Posterior vena cava (tissue), 2 donors: Measurements from ENCODE around the gene PDZD7. TPM values are rescaled to one million over a fixed set of nuclear protein-coding genes. Genes with fewer than 3 reads are reported as not detected.
"Not testable (repeated sequence)": the region's sequence is repeated elsewhere in the genome, so short reads cannot be mapped to it uniquely, and the experiment has no call there.

Experiments
- DNase-seq: peaks from one replicate; pipeline ENCODE4 v3.0.0-alpha.2; 2020; ENCODE audit warnings: low spot score
- intact Hi-C, 2 donors: fragments of 100-400 bp; cut with DNase I; formaldehyde crosslinking; loops; one replicate each; pipeline versions ENCODE4 v1.14.1 to v1.14.2; 2022 to 2023
- total RNA-seq, 2 donors: library from RNA; stranded (reverse); fragmentation: NEBNext Ultra II Directional; extraction: Animal tissue kit (Norgen Biotek cat#: 25700); gene quantifications; one replicate each; pipeline ENCODE4 v1.2.1, GENCODE V29; 2021
- donor health status: DM: yes; HTN: yes; CAD: no.
- donor health status: DM: yes; HTN: yes; CAD: no.

PDZD7 gene
- total RNA-seq, 2 donors from 2014 or later: 0.48 to 0.83 TPM

DNA sequence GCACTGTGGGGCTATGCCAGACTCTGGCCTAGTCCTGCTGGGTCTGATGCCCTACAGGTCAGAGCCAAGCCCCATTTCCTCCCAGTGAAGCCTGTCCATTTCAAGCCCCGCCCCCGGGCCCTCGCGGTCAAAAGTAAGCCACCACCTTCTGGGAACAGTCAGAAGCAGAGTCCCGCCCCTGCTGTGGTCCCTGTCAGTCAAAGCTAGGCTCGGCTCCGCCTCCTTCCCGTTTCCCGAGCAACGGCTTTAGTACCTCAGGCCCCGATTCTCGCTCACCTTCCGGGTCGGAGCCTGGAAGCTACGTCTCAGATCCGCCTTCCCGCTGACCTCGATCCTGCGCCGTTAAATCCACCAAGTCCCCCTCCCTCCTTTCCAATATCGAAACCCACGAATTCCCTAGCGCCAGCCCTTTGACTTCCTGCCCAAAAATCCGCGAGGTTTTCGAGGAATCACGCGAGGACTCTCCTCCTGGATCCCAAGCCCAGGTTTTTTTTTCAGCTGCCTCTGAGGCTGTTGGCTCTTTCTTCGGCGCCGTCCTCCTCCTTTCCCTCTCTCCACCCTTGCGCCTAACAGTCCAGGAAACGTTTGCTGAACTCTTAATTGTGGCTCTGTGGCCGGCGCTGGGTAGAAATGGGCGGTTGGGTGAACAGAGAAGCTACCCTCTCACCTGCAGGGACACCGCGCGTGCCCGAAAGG lies 11.9 kb upstream of the PDZD7 start:
- peak; percentile 99 for DNase-seq
- intact Hi-C loops: no loop called here

DNA sequence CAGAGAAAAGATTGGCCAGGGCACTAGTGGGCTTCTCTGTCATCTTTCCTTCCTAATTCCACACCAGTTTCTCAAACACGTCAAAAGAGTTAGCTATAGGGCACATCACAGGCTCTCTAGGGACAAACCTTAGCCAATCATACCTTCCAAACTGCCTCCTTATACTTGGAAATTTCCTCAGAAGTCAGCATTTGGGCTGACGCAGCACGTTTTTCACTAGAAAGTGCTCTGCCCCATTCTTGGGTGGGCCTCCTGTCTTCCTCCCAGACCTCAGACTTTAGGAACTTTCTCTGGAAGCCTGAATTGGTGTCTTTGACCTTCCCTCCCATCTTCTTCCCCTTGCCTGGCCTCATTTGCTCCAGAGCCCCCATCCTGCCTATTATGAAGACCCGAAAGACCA lies 11.2 kb upstream of the PDZD7 start:
- intact Hi-C loops: no loop called here
- DNase-seq: no peak

DNA sequence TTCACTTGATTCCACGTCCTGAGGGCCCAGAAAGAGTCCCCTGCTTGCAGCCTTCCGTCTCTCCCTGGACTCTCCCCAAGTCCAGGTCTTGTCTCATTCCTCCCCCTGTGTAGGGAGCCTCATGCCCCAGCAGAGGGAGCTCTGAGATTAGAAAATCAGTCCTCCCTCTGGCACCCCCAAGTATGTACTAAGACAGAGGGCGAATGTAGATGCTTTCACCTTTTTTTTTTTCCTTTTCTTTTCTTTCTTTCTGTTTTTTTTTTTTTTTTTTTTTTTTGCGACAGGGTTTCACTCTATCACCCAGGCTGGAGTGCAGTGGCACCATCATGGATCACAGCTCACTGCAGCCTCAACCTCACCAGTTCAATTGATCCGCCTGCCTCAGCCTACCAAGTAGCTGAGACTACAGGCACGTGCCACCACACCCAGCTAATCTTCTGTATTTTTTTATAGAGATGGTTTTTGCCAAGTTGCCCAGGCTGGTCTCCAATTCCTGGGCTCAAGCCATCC lies 10.4 kb upstream of the PDZD7 start:
- intact Hi-C loops: loop anchor here in 1 of 2 donors (1.0 kb wide), 1 partner anchor 26 kb away; no protein-coding TSS in a partner anchor
- peak; percentile 91 for DNase-seq

DNA sequence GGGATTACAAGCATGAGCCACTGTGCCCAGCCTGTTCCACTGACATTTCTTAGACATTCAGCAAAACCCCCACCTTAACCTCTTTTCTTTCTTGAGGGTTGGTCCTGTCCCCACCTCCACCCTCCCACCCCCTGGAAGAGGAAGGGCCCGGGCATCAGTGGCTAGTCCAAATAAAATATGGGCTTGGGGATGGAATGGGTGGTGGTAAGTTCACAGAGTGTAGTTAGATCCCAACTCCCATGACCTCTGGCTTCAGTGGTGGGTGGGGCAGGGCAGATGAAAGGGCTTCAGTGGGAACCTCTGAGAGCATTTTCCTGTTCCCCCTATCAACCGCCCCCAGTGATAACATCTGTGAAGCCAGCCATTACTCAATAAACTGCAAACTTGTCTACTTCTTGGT lies 9.9 kb upstream of the PDZD7 start:
- no peak for DNase-seq
- intact Hi-C loops: loop anchor here in 1 of 2 donors (1.0 kb wide), 1 partner anchor 26 kb away; no protein-coding TSS in a partner anchor

DNA sequence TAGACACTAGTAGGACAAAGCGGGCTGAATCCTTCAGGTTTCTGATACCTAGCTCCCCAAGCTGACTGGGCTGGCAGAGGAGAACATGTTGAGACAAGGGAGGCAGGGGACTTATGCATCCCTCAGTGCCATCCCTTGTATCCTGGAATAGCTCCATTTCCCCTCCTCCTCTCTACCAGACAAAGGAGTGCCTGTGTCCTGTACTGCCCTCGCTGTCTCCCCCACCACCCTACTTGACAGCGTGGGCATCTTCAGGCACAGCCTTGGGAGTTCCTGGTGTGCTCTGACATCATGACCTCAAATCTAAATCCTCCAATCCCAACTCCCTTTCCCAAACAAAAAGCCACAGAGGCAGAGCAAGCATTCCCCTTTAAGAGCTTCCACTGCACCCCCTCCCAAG lies 9.1 kb upstream of the PDZD7 start:
- intact Hi-C loops: no loop called here
- no peak for DNase-seq

DNA sequence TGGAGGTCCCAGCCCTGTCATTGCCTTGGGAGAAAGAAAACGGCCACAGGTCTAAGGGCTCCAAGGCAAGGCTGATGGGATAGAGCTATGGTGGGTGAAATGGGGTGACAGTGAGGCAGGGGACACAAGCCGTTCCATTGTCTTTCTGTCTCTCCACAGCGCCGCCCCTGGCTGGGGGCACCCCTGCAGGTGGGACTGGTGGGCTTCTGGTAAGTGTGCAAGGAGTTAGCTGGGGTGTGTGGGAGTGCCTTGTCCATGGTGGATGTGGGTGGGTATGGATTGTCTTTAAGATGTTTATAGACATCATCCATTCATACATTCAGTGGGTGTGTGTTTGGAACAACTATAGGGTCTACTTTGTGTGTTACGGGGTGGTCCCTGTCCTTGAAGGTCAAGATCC lies 7.6 kb upstream of the PDZD7 start:
- no peak for DNase-seq
- intact Hi-C loops: no loop called here

DNA sequence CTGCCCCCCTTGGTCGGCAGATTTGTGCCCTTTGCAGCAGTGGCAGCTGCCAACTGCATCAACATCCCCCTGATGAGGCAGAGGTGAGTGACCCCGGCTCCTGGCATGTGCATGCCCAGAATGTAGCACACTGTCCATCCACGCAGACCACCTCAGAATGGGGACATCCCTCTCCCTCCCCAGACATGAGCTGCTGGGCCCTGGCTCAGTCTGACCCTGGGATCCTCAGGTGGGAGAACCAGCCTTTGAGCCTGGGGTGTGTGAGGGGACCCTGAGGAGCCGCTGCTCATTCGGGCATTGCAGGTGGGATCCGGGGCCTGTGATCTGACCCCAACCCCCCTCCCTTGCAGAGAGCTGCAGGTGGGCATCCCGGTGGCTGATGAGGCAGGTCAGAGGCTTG lies 5.8 kb upstream of the PDZD7 start:
- intact Hi-C loops: no loop called here
- DNase-seq: no peak

DNA sequence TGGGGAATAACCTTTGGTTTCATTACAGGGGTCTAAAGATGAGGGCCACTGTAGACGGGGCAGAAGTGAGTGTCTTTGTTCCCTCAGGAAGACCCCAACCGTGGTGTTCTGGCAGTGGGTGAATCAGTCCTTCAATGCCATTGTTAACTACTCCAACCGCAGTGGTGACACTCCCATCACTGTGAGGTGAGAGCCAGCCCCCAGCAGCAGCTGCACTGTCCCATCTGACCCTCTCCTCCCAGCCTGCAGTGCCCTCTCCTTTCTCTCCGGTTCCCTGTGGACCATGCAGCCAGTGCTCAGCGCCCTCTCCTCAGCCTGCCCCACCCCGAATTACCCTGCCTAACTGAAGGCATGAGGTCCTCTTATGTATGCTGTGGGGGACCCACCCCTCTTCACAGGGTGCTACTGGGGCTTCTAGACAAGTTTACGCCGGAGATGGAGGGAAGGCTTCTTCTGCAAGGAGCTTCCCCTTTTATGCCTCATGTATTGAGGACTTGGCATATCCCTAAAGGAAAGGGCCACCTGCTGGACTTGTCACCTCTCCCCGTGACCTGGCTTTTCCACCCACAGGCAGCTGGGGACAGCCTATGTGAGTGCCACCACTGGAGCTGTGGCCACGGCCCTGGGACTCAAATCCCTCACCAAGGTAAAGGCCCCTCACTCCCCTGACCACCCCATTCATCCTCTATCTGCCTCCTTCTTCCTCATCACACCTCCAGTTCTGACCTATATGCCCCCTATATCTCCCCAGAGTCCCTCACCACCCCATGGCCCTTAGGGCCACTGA lies 5.2 kb upstream of the PDZD7 start:
- intact Hi-C loops: no loop called here
- DNase-seq: no peak

DNA sequence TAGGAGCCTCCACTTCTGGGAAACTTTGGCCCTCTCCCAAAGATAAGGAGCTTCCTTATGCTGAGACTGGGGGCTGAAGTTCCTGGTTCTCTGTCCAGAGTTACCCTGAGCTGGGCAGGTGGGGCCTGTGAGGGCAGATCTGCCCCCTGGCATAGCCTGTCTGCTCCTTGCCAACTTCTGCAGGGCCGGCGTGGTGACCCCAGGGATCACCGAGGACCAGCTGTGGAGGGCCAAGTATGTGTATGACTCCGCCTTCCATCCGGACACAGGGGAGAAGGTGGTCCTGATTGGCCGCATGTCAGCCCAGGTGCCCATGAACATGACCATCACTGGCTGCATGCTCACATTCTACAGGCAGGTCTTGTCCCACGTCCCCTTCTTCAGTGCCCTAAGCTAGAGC lies 4.4 kb upstream of the PDZD7 start:
- intact Hi-C loops: no loop called here
- no peak for DNase-seq

DNA sequence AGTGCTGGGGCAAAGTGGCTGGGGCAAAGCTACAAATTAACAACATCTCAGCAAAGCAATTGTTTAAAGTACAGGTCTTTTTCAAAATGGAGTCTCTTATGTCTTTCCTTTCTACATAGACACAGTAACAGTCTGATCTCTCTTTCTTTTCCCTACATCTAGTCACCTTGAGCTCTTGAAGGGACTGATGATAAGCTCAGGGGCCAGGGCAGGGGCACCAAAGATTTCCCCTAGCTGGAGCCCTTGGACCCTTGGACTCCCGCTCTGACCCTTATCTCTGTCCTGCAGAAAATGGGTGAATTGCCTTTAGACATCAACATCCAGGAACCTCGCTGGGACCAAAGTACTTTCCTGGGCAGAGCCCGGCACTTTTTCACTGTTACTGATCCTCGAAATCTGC lies 3.5 kb upstream of the PDZD7 start:
- intact Hi-C loops, DNase-seq: not testable (repeated sequence)

DNA sequence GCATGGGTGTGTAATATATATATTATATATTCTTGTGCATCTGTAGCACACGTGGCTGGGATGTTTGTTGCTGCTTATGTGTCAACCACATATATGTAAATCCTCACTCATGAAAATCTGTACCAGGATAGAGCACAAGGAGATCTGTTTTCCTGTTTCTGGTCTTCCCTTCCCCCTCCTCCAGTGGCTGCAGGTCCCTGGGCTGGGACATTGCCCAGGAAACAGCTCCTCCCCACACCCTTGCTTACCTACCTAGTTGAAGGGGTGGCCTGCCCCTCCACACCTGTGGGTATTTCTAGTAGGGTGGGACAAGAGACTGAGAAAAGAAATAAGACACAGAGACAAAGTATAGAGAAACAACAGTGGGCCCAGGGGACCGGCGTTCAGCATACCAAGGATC lies 2.3 kb upstream of the PDZD7 start:
- intact Hi-C loops: no loop called here
- no peak for DNase-seq

DNA sequence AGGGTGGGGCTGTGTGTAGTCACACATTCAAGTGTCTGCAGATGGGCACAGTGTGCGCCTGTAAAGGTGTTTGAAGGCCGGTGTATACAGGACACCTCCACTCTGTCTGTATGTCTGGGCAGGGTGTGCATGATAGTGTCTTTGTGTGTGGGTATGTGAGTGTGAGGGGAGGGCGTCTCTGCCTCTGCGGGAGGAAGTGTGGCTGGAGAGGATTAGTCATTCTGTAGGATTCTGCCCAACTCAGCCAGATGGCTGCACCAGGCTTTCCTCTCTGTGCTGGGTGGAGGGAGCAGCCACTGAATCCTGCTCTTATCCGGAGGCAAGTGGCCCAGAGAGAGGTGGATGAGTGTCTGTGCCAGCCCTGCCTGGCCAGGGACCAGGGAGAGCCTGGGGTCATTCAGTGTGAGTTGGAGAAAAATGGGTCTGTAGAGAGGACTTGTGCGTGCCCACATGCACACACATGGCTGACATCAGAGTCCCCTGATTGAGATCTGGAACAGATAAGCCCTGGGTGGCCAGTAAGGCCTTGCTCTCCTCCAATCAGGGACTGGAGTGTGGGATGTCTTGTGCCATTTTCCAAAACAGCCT lies 1.8 kb upstream of the PDZD7 start:
- peak; percentile 88 for DNase-seq
- intact Hi-C loops: no loop called here

DNA sequence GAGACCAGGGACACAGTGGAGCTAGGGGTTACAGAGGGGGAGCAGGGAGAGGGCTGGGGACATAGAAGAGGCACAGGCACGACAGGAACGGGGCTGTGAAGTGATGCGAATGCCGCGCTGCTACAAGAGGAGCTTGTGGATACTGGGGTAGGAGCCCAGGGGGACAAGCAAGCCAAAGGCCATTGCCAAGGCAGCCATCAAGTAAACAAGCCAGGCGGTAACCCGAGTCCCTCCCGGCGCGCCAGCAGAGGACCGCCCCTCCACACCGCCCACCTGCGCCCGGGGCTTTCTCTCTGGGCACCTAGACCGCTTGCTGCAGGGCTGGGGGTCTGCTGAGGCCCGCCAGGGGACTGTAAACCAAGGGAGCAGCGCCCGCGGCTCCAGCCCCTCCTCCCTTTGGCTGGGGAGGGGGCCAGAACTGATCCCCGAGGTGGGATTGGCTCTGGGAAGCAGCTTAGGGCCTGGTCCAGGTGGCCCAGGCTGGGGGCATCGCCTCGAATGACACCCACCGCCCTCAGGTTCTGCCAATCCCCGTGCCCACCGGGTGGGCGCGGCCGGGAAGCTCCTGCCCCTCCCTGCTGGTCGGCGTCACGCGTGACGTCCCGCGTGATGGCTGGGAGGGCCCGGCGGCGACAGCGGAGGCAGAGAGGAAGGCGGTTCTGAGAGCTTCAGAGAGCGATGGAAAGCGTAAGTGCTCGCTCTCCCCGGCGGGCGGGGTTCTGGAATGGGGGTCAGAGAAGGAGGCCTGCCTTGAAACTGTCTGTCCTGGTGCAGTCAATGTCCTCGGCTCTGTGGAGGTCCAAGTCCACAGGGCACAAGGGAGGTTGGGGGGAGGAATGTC lies 1.1 kb upstream of the PDZD7 start:
- peak; percentile 97 for DNase-seq
- intact Hi-C loops: no loop called here

DNA sequence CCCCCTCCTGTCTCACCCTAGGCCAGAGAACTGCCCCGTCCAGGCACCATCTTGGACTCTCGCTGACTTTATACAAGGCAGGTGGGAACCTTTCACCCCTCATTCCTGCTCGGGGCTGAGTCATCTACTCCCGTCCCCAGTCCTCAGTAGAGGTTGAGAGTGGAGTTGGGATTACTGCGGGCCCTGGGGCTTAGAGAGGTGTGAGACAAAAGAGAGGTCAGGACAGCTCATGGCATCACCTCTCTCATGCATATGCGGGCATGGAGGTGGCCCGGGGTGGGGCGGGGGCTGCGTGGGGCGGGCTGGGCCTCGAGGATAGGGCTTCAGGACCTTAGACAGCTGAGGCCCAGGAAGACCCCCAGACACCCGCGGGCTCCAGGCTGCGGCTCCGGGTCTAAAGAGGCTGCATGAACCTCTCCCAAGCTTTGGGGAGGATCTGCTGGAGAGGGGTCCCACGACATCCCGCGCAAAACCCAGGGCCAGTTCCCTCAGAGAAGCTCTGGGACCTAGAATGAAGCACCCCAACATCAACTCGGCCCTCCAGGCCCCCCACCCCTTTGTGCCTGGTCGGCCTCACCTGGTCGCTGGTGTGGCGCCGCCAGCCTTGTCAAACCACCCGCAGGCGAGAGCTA lies 317 bp downstream of the PDZD7 start:
- DNase-seq: no peak
- intact Hi-C loops: no loop called here

DNA sequence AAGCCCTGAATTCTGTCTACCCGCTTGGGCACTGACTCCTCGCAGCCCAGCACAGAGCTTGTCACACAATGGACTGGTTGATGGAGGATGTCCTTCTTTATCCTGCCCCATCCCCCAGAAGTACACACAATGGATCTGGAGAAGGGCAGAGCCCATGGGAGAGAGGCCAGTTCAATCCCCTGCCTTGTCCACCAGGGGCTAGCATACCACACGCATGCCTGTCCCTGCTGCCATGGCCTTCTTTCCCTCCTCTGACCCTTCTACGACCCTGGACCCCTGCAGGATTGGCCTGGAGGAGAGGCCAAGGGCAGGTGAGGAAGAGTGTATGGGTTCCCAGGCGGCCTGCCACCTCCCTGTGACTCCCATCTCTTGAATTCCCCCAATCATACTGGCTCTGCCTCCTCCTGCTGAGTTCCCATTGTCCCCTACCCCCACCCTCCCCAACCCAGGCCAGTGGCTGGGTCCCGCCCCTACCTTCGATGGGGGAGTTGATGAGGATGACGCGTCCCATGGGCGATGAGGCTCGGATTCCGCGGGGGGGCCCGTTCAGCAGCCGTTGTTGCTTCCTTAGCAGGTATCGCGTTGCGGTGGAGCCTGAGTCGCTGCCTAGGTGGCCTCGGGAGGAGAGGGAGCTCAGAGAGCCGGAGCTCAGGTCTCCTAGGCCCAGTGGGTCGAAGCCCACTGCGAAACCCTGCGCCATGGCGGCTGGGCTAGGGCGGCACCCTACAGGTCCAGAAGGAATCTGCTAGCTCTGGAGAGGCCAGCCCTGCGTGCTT lies 1.2 kb downstream of the PDZD7 start:
- intact Hi-C loops: no loop called here
- no peak for DNase-seq

DNA sequence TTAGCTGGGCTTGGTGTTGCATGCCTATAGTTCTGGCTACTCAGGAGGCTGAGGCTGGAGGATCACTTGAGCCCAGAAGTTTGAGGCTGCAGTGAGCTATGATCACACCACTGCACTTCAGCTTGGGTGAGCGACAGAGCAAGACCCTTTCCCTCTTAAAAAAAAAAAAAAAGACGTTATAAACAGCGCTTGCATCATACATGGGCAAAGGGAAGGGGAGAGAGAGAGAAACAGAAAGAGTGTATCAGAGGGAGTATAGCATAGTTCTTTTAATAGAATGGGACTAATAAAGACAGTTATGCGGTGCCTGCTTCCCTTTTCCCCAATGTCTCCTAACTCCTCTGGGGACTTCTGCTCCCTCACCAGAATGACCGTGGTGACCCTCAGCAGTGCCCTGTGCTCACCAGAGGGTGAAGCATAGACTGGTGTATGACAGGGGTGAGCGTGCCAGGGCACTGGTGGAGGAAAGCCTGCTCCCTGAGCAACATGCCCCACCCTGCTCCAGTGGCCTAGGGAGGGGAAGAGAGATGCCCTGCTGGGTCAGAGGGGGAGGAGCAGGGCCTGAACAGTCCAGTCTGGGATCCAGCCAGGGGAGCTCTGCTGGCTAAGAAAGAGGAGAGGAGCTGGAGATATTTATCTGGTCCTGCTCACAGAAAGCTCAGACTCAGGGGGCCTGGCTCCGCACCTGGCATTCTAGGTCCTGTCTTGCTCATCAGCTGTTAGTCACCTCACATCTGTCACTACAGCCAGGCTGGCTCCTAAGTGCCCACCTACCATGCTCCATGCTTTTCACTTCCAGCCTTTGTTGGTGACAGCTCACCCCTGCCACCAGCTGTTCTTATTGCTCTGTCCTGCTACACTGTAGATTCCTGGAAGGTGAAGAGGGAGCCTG lies 2.2 kb downstream of the PDZD7 start:
- no peak for DNase-seq
- intact Hi-C loops: no loop called here

DNA sequence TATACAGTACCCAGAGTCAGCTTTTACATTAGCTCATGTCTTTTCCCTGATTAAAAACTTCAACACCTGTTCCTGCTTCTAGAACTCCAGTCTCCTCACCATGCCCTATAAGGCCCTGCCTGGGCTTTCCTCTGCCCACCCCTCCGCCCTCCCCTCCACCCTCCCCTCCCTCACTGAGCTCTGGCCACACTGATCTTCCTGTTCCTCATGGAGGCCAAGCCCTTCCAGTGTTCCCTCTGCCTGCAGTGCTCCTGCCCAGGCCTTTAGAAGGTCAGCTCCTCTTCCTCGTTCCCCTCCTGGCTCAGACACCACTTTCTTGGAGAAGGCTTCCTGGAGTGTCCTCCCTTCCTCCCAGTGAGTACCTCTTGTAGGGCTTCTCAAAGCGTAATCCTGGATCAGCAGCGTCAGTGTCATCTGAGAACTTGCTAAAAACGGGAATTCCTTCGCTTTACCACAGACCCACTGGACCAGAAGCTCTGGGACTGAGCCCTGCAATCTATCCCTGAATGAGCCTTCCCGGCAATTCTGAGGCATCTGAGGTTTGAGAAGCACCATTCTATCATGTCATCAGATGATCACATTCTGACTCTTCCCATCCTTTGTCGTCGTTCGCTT lies 3.7 kb downstream of the PDZD7 start:
- no peak for DNase-seq
- intact Hi-C loops: no loop called here
